ENCODE data around the gene CFAP92. TPM values are rescaled to one million over a fixed set of nuclear protein-coding genes. Genes with fewer than 3 reads are reported as not detected.

The CFAP92 gene
- total and polyA plus RNA-seq, 4 donors = 1.2 to 4.9 (median 2.7) TPM

- H3K9ac ChIP-seq (ENCODE audit: insufficient read depth in 1 of 2, low read length in 2 of 2) = no peak overlapping the region
- no peaks in the 10 kb centered on the region for H3K4me1 ChIP-seq (ENCODE audit: control insufficient read depth in 5 of 5, insufficient read depth in 5 of 5, low read length in 5 of 5)
- H3K36me3 ChIP-seq (ENCODE audit: control insufficient read depth in 4 of 4, insufficient read depth in 4 of 4, low read length in 4 of 4) = peaks cover 22 to 80% (median 42%) of the 10 kb centered on the region in 4 donors
- no peaks in the 10 kb centered on the region for H3K27me3 ChIP-seq (ENCODE audit: control insufficient read depth in 3 of 3, insufficient read depth in 3 of 3, low read length in 2 of 3)
- no peak overlapping the region for H3K4me3 ChIP-seq
- DNase-seq (no peak), ATAC-seq (ENCODE audit: insufficient read depth, low FRiP score) (no peak)
- no peaks in the 10 kb centered on the region for H3K9me3 ChIP-seq (ENCODE audit: control insufficient read depth in 4 of 4, insufficient read depth in 3 of 4, low read length in 3 of 4)
- TF ChIP-seq CTCF (IDR thresholded peaks at IDR 0.05; ENCODE audit: control extremely low read depth, extremely low read depth) = no peak
- no peak overlapping the region for H3K27ac ChIP-seq (ENCODE audit: low read depth in 1 of 2, low read length in 1 of 2)
- 97% methylated on average over 6 of the region's 6 CpGs for WGBS, 2 donors
These were observed 84.9 kb downstream of the CFAP92 start for GRCh38 chr3:128908951-128909350.

GRCh38 chr3:128907706-128908445 lies 86.0 kb downstream of the CFAP92 start:
- no peak overlapping the region for H3K9ac ChIP-seq (ENCODE audit: insufficient read depth in 1 of 2, low read length in 2 of 2)
- ATAC-seq (ENCODE audit: insufficient read depth, low FRiP score) (no peak), DNase-seq (no peak)
- H3K27ac ChIP-seq (ENCODE audit: low read depth in 1 of 2, low read length in 1 of 2) = no peak overlapping the region
- no peak for TF ChIP-seq CTCF (IDR thresholded peaks at IDR 0.05; ENCODE audit: control extremely low read depth, extremely low read depth)
- no peaks in the 10 kb centered on the region for H3K27me3 ChIP-seq (ENCODE audit: control insufficient read depth in 3 of 3, insufficient read depth in 3 of 3, low read length in 2 of 3)
- no peaks in the 10 kb centered on the region for H3K4me1 ChIP-seq (ENCODE audit: control insufficient read depth in 5 of 5, insufficient read depth in 5 of 5, low read length in 5 of 5)
- H3K4me3 ChIP-seq = no peak overlapping the region
- peaks cover 17 to 77% (median 39%) of the 10 kb centered on the region in 4 donors for H3K36me3 ChIP-seq (ENCODE audit: control insufficient read depth in 4 of 4, insufficient read depth in 4 of 4, low read length in 4 of 4)
- 93 to 96% methylated on average over 15 of the region's 15 CpGs for WGBS, 2 donors
- no peaks in the 10 kb centered on the region for H3K9me3 ChIP-seq (ENCODE audit: control insufficient read depth in 4 of 4, insufficient read depth in 3 of 4, low read length in 3 of 4)

DNA sequence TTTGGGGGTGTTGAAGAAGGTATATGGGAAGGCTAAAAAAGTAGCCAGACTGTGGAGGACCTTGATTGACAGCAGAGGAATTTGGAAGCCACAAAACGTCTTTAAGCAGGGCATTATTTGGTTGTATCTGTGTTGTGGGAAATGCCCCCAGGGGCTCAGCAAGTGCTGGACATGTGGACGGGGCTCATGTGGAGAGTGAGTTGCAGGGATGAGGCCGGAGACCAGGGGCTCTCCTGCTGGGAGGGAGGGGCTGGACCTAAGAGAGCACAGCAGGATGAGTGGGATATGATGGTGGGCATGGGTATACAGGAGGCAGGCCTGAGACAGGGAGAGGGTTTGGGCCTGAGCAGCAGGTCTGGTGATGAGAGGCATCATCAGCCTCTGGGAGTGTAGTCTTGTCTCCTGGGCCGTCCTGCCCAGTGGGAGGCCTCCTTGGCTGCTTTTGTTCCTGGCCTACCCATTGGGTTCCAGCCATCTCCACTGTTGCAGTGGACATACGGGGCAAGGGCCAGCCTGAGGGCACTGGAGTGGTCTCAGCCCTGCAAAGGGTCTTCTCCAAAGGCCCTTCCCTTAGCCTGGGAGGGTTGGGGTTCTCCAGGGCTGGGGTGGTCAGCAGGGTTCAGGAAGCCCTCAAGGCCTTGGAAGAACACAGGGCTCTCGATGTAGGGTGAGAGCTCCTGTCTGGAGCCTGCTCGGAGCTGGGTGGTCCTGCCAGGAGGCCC lies 86.9 kb downstream of the CFAP92 start:
- Histone ChIP-seq H3K36me3 (ENCODE audit: control insufficient read depth in 4 of 4, insufficient read depth in 4 of 4, low read length in 4 of 4) (peaks cover 18 to 78% (median 37%) of the 10 kb centered on the region in 4 donors), H3K9ac (ENCODE audit: insufficient read depth in 1 of 2, low read length in 2 of 2) (no peak overlapping the region), H3K9me3 (ENCODE audit: control insufficient read depth in 4 of 4, insufficient read depth in 3 of 4, low read length in 3 of 4) (no peaks in the 10 kb centered on the region), H3K27ac (ENCODE audit: low read depth in 1 of 2, low read length in 1 of 2) (no peak overlapping the region), H3K4me1 (ENCODE audit: control insufficient read depth in 5 of 5, insufficient read depth in 5 of 5, low read length in 5 of 5) (no peaks in the 10 kb centered on the region), H3K27me3 (ENCODE audit: control insufficient read depth in 3 of 3, insufficient read depth in 3 of 3, low read length in 2 of 3) (no peaks in the 10 kb centered on the region), H3K4me3 (no peak overlapping the region)
- 87 to 91% methylated on average over 7 of the region's 7 CpGs for WGBS, 2 donors
- no peak for DNase-seq
- no peak for ATAC-seq (ENCODE audit: insufficient read depth, low FRiP score)
- no peak for TF ChIP-seq CTCF (IDR thresholded peaks at IDR 0.05; ENCODE audit: control extremely low read depth, extremely low read depth)

All from lung (tissue), 12 donors.